Fibroblast of the aortic adventitia (primary cell): Measurements from ENCODE around the gene NCKAP5. TPM values are rescaled to one million over a fixed set of nuclear protein-coding genes. Genes with fewer than 3 reads are reported as not detected.

Experiments used
- DNase-seq: peaks from one replicate; pipeline ENCODE4 v3.0.0-alpha.2; 2010; ENCODE audit warnings: low read depth
- H3K4me3 ChIP-seq: 2 replicates; pipeline ENCODE4 v1.5.1; 2011; ENCODE audit warnings: low read depth, mild to moderate bottlenecking, control low read depth, low read length, moderate library complexity
- total RNA-seq: library from RNA; depleted of rRNA; stranded (reverse); fragments of >200 nt; gene quantifications from 2 replicates; pipeline ENCODE4 v1.2.3, GENCODE V29; 2012; ENCODE audit warnings: low replicate concordance
- TF ChIP-seq, protein P1 (sequence below): IDR thresholded peaks from 2 replicates; pipeline ENCODE4 v1.5.1; 2011; ENCODE audit warnings: mild to moderate bottlenecking, low read length, control low read depth, inconsistent platforms; ENCODE audit not compliant: insufficient read depth

Gene NCKAP5
- total RNA-seq, 1 donor: 4.4 TPM

DNA sequence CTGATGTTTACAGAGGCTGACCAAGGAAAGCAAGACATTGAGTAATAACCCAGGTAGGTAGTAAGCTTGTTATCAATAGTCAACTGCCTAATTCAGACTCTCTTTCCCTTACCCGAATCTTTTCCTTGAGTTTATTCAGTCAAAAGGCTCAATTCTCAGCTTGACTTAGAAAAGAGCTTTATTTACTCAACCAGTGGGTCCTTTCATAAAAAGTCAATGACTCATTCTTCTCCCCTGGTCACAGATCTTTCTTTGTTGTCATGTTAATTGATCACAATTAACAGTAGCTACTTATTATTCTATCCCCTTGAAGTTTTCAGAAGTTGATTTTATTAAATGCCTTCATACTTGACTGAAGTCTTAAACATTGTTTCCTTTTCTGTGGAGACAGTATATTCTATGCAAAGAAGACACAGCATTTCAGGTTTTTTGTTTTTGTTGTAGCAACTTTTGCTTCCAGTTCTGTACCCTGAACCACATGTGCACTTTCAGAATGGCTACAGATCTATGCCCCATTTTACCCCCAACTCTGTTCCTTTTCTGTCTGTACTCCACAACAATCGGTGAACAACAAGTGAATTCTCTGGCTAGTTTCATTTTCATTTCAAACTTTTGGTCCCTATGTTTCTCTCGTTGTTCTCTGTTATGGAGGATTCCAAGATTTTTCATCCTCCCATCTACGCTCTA lies 428.3 kb downstream of the NCKAP5 start:
- no peak overlapping the region for H3K4me3 ChIP-seq
- no peak for DNase-seq
- TF ChIP-seq, protein P1, sequence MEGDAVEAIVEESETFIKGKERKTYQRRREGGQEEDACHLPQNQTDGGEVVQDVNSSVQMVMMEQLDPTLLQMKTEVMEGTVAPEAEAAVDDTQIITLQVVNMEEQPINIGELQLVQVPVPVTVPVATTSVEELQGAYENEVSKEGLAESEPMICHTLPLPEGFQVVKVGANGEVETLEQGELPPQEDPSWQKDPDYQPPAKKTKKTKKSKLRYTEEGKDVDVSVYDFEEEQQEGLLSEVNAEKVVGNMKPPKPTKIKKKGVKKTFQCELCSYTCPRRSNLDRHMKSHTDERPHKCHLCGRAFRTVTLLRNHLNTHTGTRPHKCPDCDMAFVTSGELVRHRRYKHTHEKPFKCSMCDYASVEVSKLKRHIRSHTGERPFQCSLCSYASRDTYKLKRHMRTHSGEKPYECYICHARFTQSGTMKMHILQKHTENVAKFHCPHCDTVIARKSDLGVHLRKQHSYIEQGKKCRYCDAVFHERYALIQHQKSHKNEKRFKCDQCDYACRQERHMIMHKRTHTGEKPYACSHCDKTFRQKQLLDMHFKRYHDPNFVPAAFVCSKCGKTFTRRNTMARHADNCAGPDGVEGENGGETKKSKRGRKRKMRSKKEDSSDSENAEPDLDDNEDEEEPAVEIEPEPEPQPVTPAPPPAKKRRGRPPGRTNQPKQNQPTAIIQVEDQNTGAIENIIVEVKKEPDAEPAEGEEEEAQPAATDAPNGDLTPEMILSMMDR: no peak

DNA sequence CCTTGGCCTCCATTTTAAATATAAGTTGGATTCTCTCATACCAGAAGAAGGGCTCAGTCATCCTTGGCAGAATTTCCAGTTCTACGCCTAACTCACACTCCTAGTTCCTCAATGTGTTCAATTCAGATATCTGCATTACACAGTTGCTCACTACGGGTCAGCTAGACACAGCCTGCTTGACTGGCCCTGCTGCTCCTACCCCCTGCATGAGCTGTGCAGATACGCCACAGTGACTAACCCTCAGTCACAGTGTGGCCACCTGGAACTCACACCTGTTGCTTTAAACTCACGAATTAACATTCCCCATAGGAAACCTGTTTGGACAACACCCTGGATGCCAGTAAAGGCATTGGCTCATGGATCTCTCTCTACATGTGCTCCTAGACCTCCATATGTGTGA lies 429.6 kb downstream of the NCKAP5 start:
- TF ChIP-seq, protein P1: no peak
- no peak overlapping the region for H3K4me3 ChIP-seq
- DNase-seq: no peak

DNA sequence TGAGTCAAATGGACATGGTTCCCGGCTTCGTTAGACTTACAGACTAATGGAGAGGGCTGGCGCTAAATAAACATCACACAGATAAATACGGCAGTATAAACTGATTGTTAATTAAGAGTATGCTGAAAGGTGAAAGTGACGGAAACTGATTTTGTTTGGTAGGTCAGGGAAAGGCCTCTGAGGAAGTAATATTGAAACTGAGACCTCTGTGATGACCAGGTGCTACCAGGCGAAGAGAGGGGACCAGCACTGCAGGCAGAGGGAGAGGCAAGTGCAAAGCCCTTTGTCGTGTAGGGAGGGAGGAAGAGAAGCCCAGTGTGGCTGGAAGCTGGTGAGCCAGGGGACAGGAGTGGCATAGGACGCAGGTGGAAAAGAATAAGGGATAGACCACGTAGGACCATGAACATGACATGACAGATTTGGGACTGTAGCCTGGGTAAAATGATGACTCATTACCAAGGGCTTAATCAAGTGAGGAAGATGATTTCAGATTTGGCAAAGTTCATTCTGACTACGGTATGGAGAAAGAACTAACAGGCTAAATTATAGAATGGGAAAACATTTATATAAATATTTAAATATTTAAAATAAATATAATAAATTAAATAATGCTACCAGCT lies 433.1 kb downstream of the NCKAP5 start:
- TF ChIP-seq, protein P1: no peak
- no peak overlapping the region for H3K4me3 ChIP-seq
- DNase-seq: no peak

DNA sequence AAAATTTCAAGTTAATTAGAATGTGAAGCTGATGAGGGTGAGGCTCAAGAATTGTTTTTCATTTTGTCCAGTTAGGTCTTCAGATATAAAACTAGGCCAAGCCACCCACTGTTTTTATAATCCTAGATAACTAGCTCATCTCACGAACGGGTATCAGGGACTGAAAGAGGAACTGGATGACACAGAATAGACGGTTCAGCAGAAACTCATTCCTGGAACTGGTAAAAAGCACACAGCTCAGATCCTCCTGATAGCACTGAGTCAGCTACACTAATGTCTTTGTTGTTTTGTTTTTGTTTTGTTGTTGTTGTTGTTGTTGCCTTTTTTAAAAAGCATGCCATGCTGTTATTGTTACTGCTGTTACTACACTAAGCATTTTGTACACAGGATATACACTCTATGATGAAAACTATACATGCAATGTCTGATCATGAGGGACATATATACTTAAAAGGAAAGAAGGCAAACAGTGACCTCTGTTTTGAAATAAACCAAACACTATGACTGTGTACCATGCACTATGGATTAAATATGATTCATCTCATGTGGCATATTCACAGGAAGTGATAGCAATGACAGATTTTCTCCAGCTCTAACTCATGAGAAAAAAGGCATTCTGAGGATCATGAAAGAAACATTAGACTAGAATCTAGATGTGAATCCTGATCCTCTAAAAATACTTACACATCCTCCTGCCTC lies 437.6 kb downstream of the NCKAP5 start:
- H3K4me3 ChIP-seq: no peak overlapping the region
- TF ChIP-seq, protein P1: no peak
- no peak for DNase-seq

DNA sequence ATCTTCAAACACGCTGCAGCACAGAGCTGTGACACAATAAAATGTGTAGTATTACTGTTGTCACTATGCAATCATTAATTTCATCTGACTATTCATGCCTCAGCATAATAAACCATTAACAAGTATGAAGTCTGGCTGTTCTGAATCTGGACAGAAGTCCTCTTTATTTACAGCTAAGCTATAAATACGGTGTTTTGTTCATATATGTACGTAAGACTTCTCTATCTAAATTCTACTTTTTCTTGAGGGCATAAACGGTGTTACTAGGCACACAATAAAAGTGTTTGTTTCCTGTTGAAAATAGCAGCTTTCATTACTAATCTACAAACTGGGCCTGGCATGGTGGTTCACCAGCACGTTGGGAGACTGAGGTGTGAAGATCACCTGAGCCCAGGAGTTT lies 443.8 kb downstream of the NCKAP5 start:
- no peak for DNase-seq

DNA sequence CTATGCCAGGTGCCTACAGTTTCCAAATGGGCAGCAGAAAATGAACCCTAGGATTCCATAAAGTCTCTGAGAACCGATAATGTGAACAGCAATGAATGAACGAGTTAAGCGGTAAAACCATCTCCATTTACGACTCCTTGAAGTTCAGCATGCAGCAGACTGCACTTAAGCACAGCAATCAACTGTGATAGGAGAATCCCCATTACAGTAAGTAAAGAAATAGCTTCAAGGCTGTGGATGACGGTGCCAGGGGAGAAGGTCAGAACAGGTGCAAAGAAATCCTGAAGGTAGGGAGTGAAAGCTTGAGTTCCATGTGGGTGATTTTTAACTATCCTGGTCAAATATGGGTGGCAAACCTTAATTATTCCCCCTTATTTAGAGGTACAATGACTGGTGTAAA lies 444.4 kb downstream of the NCKAP5 start:
- H3K4me3 ChIP-seq: no peak overlapping the region
- DNase-seq: no peak
- TF ChIP-seq, protein P1: no peak

More for the DNA sequence above, 443.8 kb downstream of the NCKAP5 start:
- no peak overlapping the region for H3K4me3 ChIP-seq
- TF ChIP-seq, protein P1: no peak
